ENCODE results near the gene PCSK5. TPM values are rescaled to one million over a fixed set of nuclear protein-coding genes. Genes with fewer than 3 reads are reported as not detected.

Gene PCSK5
- total and polyA plus RNA-seq, 2 of the 8 experiments (the other 6 are each of a cell fraction or from before 2014, with no cell fraction given), result 5.5 to 10.7 TPM

DNA sequence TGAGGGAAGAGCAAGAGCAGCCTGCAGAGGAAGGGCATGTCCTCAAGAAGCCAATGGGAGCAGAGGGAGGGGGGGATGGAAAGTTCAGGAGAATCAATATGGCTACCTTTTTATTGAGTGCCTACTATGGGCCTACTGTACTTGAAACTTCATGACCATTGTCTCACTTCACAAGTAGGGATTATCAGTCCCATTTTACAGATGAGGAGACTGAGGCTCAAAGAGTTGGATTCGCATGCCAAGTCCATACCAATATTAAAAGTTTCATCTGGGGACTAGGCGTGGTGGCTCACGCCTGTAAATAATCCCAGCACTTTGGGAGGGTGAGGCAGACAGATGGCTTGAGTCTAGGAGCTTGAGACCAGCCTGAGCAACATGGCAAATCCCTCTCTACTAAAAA, 463.7 kb downstream of the PCSK5 start:
- no peak overlapping the region for H3K27ac ChIP-seq (ENCODE audit: low read depth, low read length)
- no peak overlapping the region for H2AK5ac ChIP-seq (ENCODE audit: low read depth, low read length)
- H3K23me2 ChIP-seq (ENCODE audit: low read depth, low read length), result no peaks in the 10 kb centered on the region
- no peak for FAIRE-seq
- H3K56ac ChIP-seq (replicated peaks; ENCODE audit: insufficient read length, low read depth, low read length), result no peak overlapping the region
- no peak overlapping the region for H3K9ac ChIP-seq (replicated peaks in 1 of 4; ENCODE audit: extremely low read depth in 1 of 4, low read depth in 3 of 4, low read length in 3 of 4)
- no peak overlapping the region for H4K5ac ChIP-seq (ENCODE audit: insufficient read length, low read depth, low read length)
- WGBS, 2 experiments (ENCODE audit: extremely low coverage in 1 of 2, insufficient coverage in 1 of 2, insufficient read length in 1 of 2, insufficient replicate concordance in 2 of 2, low coverage in 1 of 2, low lambda C conversion rate in 2 of 2, missing lambda C conversion rate in 1 of 2), result 89% methylated on average over 3 of the region's 3 CpGs; no CpG with 5 or more reads in 1 of the 2 experiments
- no peak overlapping the region for H4K91ac ChIP-seq (replicated peaks; ENCODE audit: insufficient read length, low read length)
- H2BK12ac ChIP-seq (ENCODE audit: low read depth, low read length), result no peak overlapping the region
- no peak for DNase-seq (ENCODE audit: low read depth in 1 of 2, low spot score in 2 of 2)
- no peak overlapping the region for H3K23ac ChIP-seq (ENCODE audit: insufficient read length)
- no peak overlapping the region for H3K4me2 ChIP-seq (ENCODE audit: insufficient read depth in 1 of 2, low read depth in 2 of 2, low read length in 2 of 2)
- H4K8ac ChIP-seq (ENCODE audit: extremely low read depth, insufficient read depth, low read length), result no peak overlapping the region
- H3K27me3 ChIP-seq (replicated peaks in 1 of 4; ENCODE audit: control insufficient read depth in 3 of 4, extremely low read depth in 1 of 4, insufficient read depth in 3 of 4, low read length in 3 of 4), result no peaks in the 10 kb centered on the region
- POLR2A ChIA-PET (ENCODE audit: partially characterized antibody), result no interaction called here
- no peak overlapping the region for H3K4me3 ChIP-seq (ENCODE audit: extremely low read depth in 1 of 4, insufficient read depth in 2 of 4, low read depth in 3 of 4, low read length in 4 of 4)
- no peak overlapping the region for H2BK120ac ChIP-seq (replicated peaks; ENCODE audit: low read depth, low read length)
- H2BK5ac ChIP-seq (ENCODE audit: low read depth, low read length), result no peak overlapping the region
- H3K36me3 ChIP-seq (ENCODE audit: control insufficient read depth in 2 of 4, insufficient read depth in 4 of 4, low read length in 3 of 4), result no peaks in the 10 kb centered on the region
- no peak overlapping the region for H3K18ac ChIP-seq (ENCODE audit: extremely low read depth, low read length)
- no peaks in the 10 kb centered on the region for H3K79me1 ChIP-seq (ENCODE audit: low read depth, low read length)
- no peak overlapping the region for H3K4ac ChIP-seq (replicated peaks; ENCODE audit: insufficient read length, low read depth, low read length)
- no peaks in the 10 kb centered on the region for H3K79me2 ChIP-seq (ENCODE audit: control insufficient read depth in 1 of 2, insufficient read depth in 2 of 2, low read length in 2 of 2)
- no peaks in the 10 kb centered on the region for H4K20me1 ChIP-seq (replicated peaks in 1 of 2; ENCODE audit: control insufficient read depth in 1 of 2, insufficient read depth in 2 of 2, low read length in 2 of 2)
- H3K14ac ChIP-seq (ENCODE audit: insufficient read length), result no peak overlapping the region
- no peaks in the 10 kb centered on the region for H3K4me1 ChIP-seq (replicated peaks in 1 of 4; ENCODE audit: control insufficient read depth in 3 of 4, insufficient read depth in 4 of 4, low read length in 3 of 4)
- H2BK20ac ChIP-seq (ENCODE audit: low read length), result no peak overlapping the region
- H2BK15ac ChIP-seq (ENCODE audit: low read length), result no peak overlapping the region
- no peak overlapping the region for H2AFZ ChIP-seq (ENCODE audit: low read length)
- CTCF ChIA-PET (ENCODE audit: partially characterized antibody), result no interaction called here
- no peaks in the 10 kb centered on the region for H3K9me3 ChIP-seq (ENCODE audit: insufficient read depth in 2 of 2, low read depth in 1 of 2, low read length in 1 of 2)
- TF ChIP-seq FOSL1 (IDR thresholded peaks at IDR 0.05; ENCODE audit: insufficient read depth, low read depth, low read length) (no peak), CHD1 (IDR thresholded peaks at IDR 0.05; ENCODE audit: low read depth, low read length) (no peak), CBX5 (IDR thresholded peaks at IDR 0.05; ENCODE audit: low read depth, low read length) (no peak), HDAC6 (IDR thresholded peaks at IDR 0.05; ENCODE audit: low read depth, low read length) (no peak), SUZ12 (IDR thresholded peaks at IDR 0.05; ENCODE audit: low read length) (no peak), TCF12 (IDR thresholded peaks at IDR 0.05; ENCODE audit: low read depth, low read length) (no peak), POLR2A (IDR thresholded peaks at IDR 0.05; ENCODE audit: control extremely low read depth in 1 of 2, low read depth in 2 of 2, low read length in 2 of 2) (no peak)
- TF ChIP-seq, protein P1, sequence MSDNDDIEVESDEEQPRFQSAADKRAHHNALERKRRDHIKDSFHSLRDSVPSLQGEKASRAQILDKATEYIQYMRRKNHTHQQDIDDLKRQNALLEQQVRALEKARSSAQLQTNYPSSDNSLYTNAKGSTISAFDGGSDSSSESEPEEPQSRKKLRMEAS (IDR thresholded peaks at IDR 0.05), result no peak
